ENCODE data around the gene LENG9.

DNA sequence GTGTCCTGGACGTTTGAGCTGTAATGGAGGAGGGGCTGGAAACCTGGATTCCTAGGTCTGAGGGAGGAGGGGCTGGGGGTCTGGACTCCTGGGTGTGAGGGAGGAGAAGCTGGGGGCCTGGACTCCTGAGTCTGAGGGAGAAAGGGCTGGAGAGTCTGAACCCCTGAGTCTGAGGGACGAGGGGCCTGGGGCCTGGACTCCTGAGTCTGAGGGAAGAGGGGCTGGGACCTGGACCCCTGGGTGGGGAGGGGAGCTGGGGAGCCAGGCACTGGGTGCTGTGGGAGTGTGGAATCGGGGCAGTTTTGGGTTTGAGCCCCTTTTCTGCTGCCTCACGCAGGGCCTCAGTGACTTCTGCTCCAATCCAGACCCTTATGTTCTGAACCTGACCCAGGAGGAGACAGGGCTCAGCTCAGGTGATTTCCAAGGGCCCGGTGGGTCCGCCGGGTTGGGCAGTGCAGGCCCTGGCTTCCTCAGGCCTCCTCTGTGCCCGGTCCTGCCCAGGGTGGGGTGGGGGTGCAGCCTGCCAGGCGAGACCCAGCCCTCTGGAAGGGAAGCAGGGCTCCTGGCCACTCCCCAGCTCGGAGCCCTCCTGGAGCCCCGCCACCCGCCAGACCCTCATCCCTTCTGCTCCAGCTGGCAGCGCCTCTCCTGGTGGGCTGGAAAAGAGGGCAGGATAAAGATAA lies 33.9 kb downstream of the LENG9 start:
- TF ChIP-seq CTCF (IDR thresholded peaks at IDR 0.05 in 8 of 11, conservative IDR thresholded peaks at IDR 0.05 in 3 of 11) (no peak), POLR2A (IDR thresholded peaks at IDR 0.05) (no peak)
